ENCODE measurements around the gene PKNOX2.
A peak's percentile ranks its signal among the peaks of the same experiment; 100 is the strongest.

Gene PKNOX2

GRCh38 chr11:125141178-125141577 is 23.4 kb upstream of the PKNOX2 start:
- DNase-seq (ENCODE audit: low spot score): no peak
- TF ChIP-seq CTCF (IDR thresholded peaks at IDR 0.05; ENCODE audit: extremely low read depth, missing control alignments): no peak

GRCh38 chr11:125141686-125142535 is 22.6 kb upstream of the PKNOX2 start:
- DNase-seq (ENCODE audit: low spot score): peak; percentile 64
- TF ChIP-seq CTCF (IDR thresholded peaks at IDR 0.05; ENCODE audit: extremely low read depth, missing control alignments): peak; percentile 60

- no peak for TF ChIP-seq CTCF (IDR thresholded peaks at IDR 0.05; ENCODE audit: extremely low read depth, missing control alignments)
- DNase-seq (ENCODE audit: low spot score): no peak
Measured at GRCh38 chr11:125146232-125146631, 18.3 kb upstream of the PKNOX2 start.

- no peak for TF ChIP-seq CTCF (IDR thresholded peaks at IDR 0.05; ENCODE audit: extremely low read depth, missing control alignments)
- no peak for DNase-seq (ENCODE audit: low spot score)
Measured at GRCh38 chr11:125147280-125147679, 17.3 kb upstream of the PKNOX2 start.

GRCh38 chr11:125148011-125148410 is 16.5 kb upstream of the PKNOX2 start:
- no peak for TF ChIP-seq CTCF (IDR thresholded peaks at IDR 0.05; ENCODE audit: extremely low read depth, missing control alignments)
- DNase-seq (ENCODE audit: low spot score): no peak

DNA sequence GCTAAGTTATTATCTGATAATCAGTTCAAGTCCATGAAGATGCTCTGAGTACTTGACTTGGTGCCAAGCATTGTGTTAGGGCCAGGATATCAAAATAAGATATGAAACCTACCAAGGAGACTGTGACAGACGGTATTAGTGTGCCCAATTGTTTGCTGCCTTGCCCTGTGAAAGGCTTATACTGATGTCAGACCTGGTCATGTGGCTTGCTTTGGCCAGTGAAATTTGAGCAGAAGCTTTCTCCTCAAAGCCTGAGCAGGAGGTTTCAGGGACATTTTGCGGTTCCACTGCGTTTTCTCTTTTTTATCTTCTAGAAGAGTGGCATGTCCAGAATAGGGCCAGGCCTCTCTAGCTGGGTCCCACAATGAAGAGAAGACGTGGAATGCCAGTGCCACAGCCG is 15.8 kb upstream of the PKNOX2 start:
- no peak for DNase-seq (ENCODE audit: low spot score)
- no peak for TF ChIP-seq CTCF (IDR thresholded peaks at IDR 0.05; ENCODE audit: extremely low read depth, missing control alignments)

- no peak for DNase-seq (ENCODE audit: low spot score)
- TF ChIP-seq CTCF (IDR thresholded peaks at IDR 0.05; ENCODE audit: extremely low read depth, missing control alignments): no peak
Measured at GRCh38 chr11:125153837-125154236, 10.7 kb upstream of the PKNOX2 start.

Data from GM20000 (cell line).